Natural killer cell (primary cell): ENCODE data around the gene MOB2. TPM values are rescaled to one million over a fixed set of nuclear protein-coding genes. Genes with fewer than 3 reads are reported as not detected.
A peak's percentile ranks its signal among the peaks of the same experiment; 100 is the strongest.
"Not testable (repeated sequence)": the region's sequence is repeated elsewhere in the genome, so short reads cannot be mapped to it uniquely, and the experiment has no call there.

Experiments used
- ATAC-seq, 3 donors: fragments of 150-1000 bp in 2 of 3; fragments of 200-7000 bp in 1 of 3; cut with Tn5 transposase; 1 replicate in 1 of 3; 2 replicates in 2 of 3; pipeline ENCODE4 v1.10.0; 2021; ENCODE audit warnings: mild to moderate bottlenecking in 2 of 3, moderate library complexity in 2 of 3
- DNase-seq, 2 donors: peaks; one replicate each; pipeline versions ENCODE4 v3.0.0 to v3.0.0-alpha.2; 2013 to 2021; ENCODE audit warnings: mixed read lengths in 1 of 2
- H3K27ac ChIP-seq: one replicate; pipeline ENCODE4 v1.5.1; 2013; ENCODE audit warnings: mild to moderate bottlenecking, low read length
- H3K27me3 ChIP-seq: one replicate; pipeline ENCODE4 v1.6.1; 2013; ENCODE audit warnings: low read length; ENCODE audit not compliant: control insufficient read depth, insufficient read depth
- H3K36me3 ChIP-seq: one replicate; pipeline ENCODE4 v1.6.1; 2013; ENCODE audit warnings: low read length; ENCODE audit not compliant: control insufficient read depth, insufficient read depth
- H3K4me1 ChIP-seq: one replicate; pipeline ENCODE4 v1.6.1; 2013; ENCODE audit warnings: low read length; ENCODE audit not compliant: control insufficient read depth, insufficient read depth
- H3K4me3 ChIP-seq: one replicate; pipeline ENCODE4 v1.5.1; 2013; ENCODE audit warnings: low read length
- H3K9me3 ChIP-seq: one replicate; pipeline ENCODE4 v1.6.1; 2013; ENCODE audit warnings: low read length; ENCODE audit not compliant: control insufficient read depth, insufficient read depth
- H3K27ac Mint-ChIP-seq, 2 donors: one replicate each; pipeline ENCODE4 v1.8.0; 2022; ENCODE audit warnings: mild to moderate bottlenecking in 2 of 2, mixed read lengths in 2 of 2, moderate library complexity in 1 of 2
- H3K27me3 Mint-ChIP-seq, 2 donors: one replicate each; pipeline ENCODE4 v1.8.0; 2022; ENCODE audit warnings: low read depth in 2 of 2, mixed read lengths in 2 of 2
- H3K36me3 Mint-ChIP-seq: one replicate; pipeline ENCODE4 v1.8.0; 2022; ENCODE audit warnings: mixed read lengths
- H3K4me1 Mint-ChIP-seq, 2 donors: one replicate each; pipeline ENCODE4 v1.8.0; 2022; ENCODE audit warnings: mixed read lengths in 2 of 2
- H3K4me3 Mint-ChIP-seq: one replicate; pipeline ENCODE4 v1.8.0; 2022; ENCODE audit warnings: mild to moderate bottlenecking, moderate library complexity, mixed read lengths
- H3K9me3 Mint-ChIP-seq, 2 donors: one replicate each; pipeline ENCODE4 v1.8.0; 2022; ENCODE audit warnings: mixed read lengths in 2 of 2
- WGBS: methylation state at CpG from one replicate; pipeline ENCODE4 v1.1.7; 2013; ENCODE audit warnings: missing lambda C conversion rate; ENCODE audit not compliant: insufficient coverage; 5-methylcytosine and 5-hydroxymethylcytosine counted together
- intact Hi-C: fragments of 100-400 bp; cut with micrococcal nuclease; formaldehyde crosslinking; loops from one replicate; pipeline ENCODE4 v1.14.2; 2022
- total RNA-seq, 4 donors: library from RNA; stranded (reverse); fragments of 120-200 nt in 1 of 4; gene quantifications; one replicate each; pipeline versions ENCODE4 v1.2.3 to v1.2.4, GENCODE V29; 2013 to 2022
- TF ChIP-seq, protein P1 (sequence below): fragments of 200-600 bp; IDR thresholded peaks from one replicate; pipeline ENCODE4 v1.8.0; 2022; ENCODE audit warnings: antibody characterized with exemption

Gene MOB2
- total RNA-seq, 3 donors from 2014 or later (not counting 1 experiment from before 2014, with no cell fraction given) = 61.9 to 79.6 (median 78.5) TPM

DNA sequence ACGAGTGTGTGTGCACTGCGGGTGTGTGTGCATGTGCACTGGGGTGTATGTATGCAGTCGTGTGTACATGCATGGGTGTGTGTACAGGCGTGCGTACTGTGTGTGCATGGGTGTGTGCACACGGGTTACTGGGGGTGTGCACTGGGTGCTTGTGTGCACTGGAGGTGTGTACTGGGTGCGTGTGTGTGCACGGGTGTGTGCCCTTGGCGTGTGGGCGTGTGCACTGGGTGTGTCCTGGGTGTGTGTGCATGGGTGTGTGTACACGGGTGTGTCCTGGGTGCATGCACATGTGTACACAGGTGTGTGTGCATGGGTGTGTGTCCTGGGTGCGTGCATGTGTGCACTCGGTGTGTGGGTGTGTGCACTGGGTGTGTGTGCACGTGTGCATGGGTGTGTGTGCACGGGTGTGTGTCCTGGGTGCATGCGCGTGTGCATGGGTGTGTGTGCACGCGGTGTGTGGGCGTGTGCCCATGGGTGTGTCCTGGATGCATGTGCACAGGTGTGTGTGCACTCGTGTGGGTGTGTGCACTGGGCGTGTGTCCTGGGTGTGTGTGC lies 57.7 kb downstream of the MOB2 start:
- Histone ChIP-seq H3K4me3 (no peak overlapping the region), H3K27ac (no peak overlapping the region), H3K27me3 (no peaks in the 10 kb centered on the region), H3K9me3 (no peaks in the 10 kb centered on the region), H3K4me1 (no peaks in the 10 kb centered on the region), H3K36me3 (no peaks in the 10 kb centered on the region)
- no peaks in the 10 kb centered on the region for H3K9me3 Mint-ChIP-seq
- H3K36me3 Mint-ChIP-seq = no peaks in the 10 kb centered on the region
- ATAC-seq (peak in 1 of 3 donors; percentile 57), DNase-seq (no peak)
- intact Hi-C loops = no loop called here
- no peak overlapping the region for H3K27ac Mint-ChIP-seq
- H3K4me3 Mint-ChIP-seq = no peak overlapping the region
- no peaks in the 10 kb centered on the region for H3K4me1 Mint-ChIP-seq
- TF ChIP-seq, protein P1, sequence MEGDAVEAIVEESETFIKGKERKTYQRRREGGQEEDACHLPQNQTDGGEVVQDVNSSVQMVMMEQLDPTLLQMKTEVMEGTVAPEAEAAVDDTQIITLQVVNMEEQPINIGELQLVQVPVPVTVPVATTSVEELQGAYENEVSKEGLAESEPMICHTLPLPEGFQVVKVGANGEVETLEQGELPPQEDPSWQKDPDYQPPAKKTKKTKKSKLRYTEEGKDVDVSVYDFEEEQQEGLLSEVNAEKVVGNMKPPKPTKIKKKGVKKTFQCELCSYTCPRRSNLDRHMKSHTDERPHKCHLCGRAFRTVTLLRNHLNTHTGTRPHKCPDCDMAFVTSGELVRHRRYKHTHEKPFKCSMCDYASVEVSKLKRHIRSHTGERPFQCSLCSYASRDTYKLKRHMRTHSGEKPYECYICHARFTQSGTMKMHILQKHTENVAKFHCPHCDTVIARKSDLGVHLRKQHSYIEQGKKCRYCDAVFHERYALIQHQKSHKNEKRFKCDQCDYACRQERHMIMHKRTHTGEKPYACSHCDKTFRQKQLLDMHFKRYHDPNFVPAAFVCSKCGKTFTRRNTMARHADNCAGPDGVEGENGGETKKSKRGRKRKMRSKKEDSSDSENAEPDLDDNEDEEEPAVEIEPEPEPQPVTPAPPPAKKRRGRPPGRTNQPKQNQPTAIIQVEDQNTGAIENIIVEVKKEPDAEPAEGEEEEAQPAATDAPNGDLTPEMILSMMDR = no peak
- H3K27me3 Mint-ChIP-seq = no peaks in the 10 kb centered on the region
- 96% methylated on average over 22 of the region's 22 CpGs for WGBS

DNA sequence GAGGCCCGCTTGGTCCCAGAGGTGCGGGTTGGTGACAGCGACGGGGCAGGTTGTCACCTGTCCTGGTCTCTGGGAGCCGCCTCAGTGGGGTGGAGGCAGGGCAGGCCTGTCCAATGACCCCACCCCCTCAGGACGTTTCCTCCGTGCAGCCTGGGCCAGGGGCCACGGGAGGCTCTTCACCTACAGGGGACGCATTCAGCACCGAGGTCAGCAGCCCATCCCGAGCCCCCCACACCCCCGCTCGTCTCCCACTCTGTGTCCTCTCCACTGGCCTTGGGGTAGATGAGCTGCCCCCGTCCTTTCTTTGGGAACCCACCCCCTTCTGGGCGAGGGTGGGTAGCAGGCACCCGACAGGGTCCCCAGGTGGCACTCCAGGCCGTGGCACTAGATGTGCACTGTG lies 61.1 kb downstream of the MOB2 start:
- Mint-ChIP-seq H3K4me1 (no peaks in the 10 kb centered on the region), H3K27ac (no peak overlapping the region), H3K9me3 (no peaks in the 10 kb centered on the region), H3K36me3 (no peaks in the 10 kb centered on the region), H3K27me3 (no peaks in the 10 kb centered on the region), H3K4me3 (no peak overlapping the region)
- no peaks in the 10 kb centered on the region for H3K27me3 ChIP-seq
- no peaks in the 10 kb centered on the region for H3K4me1 ChIP-seq
- DNase-seq = no peak
- H3K9me3 ChIP-seq = peaks cover under 1% of the 10 kb centered on the region
- 66% methylated on average over 17 of the region's 17 CpGs for WGBS
- no peaks in the 10 kb centered on the region for H3K36me3 ChIP-seq
- TF ChIP-seq, protein P1 = no peak
- no peak overlapping the region for H3K27ac ChIP-seq
- intact Hi-C loops = no loop called here
- no peak for ATAC-seq
- no peak overlapping the region for H3K4me3 ChIP-seq

GRCh38 chr11:1425006-1425405 lies 61.6 kb downstream of the MOB2 start:
- WGBS = 80% methylated on average over 22 of the region's 22 CpGs
- no peak overlapping the region for H3K27ac Mint-ChIP-seq

GRCh38 chr11:1423406-1423805 lies 63.2 kb downstream of the MOB2 start:
- H3K4me1 ChIP-seq, H3K27ac Mint-ChIP-seq, ATAC-seq, H3K4me3 ChIP-seq, H3K9me3 Mint-ChIP-seq, H3K27me3 ChIP-seq, H3K36me3 Mint-ChIP-seq, H3K27me3 Mint-ChIP-seq, intact Hi-C loops, H3K27ac ChIP-seq, H3K4me1 Mint-ChIP-seq, H3K4me3 Mint-ChIP-seq, H3K36me3 ChIP-seq, DNase-seq: not testable (repeated sequence)
- peaks cover 21% of the 10 kb centered on the region for H3K9me3 ChIP-seq
- WGBS = 87% methylated on average over 13 of the region's 22 CpGs

More at GRCh38 chr11:1425006-1425405, 61.6 kb downstream of the MOB2 start:
- H3K36me3 ChIP-seq = no peaks in the 10 kb centered on the region
- DNase-seq = no peak
- no peak for ATAC-seq
- no peaks in the 10 kb centered on the region for H3K27me3 ChIP-seq
- H3K27ac ChIP-seq = no peak overlapping the region
- peaks cover 5% of the 10 kb centered on the region for H3K9me3 ChIP-seq
- TF ChIP-seq, protein P1 = no peak
- no peak overlapping the region for H3K4me3 Mint-ChIP-seq
- no peaks in the 10 kb centered on the region for H3K4me1 ChIP-seq
- no peak overlapping the region for H3K4me3 ChIP-seq
- no peaks in the 10 kb centered on the region for H3K9me3 Mint-ChIP-seq
- no peaks in the 10 kb centered on the region for H3K36me3 Mint-ChIP-seq
- no peaks in the 10 kb centered on the region for H3K4me1 Mint-ChIP-seq
- intact Hi-C loops = no loop called here
- no peaks in the 10 kb centered on the region for H3K27me3 Mint-ChIP-seq
